OCI-LY7 (cell line): ENCODE data around the gene RIF1. TPM values are rescaled to one million over a fixed set of nuclear protein-coding genes. Genes with fewer than 3 reads are reported as not detected.

Experiments
- BruUV-seq: library from RNA; stranded (reverse); fragments of 400-500 nt; replicated peaks from 2 replicates; lab custom pipeline; 2021; lab: Mats Ljungman, UMichigan
- CTCF ChIA-PET: fragments of 300-600 bp; sonication (Branson Sonifier 250); formaldehyde crosslinking; loops from one replicate; lab custom pipeline; 2022; ENCODE audit warnings: antibody characterized with exemption; ENCODE audit not compliant: unreplicated experiment; lab: Charles Lee
- POLR2A ChIA-PET: fragments of 300-600 bp; sonication (Branson Sonifier 250); formaldehyde crosslinking; loops from one replicate; lab custom pipeline; 2022; ENCODE audit warnings: antibody characterized with exemption; lab: Charles Lee
- DNase-seq: peaks from one replicate; pipeline ENCODE4 v3.0.0-alpha.2; 2015; ENCODE audit warnings: low spot score
- H2AFZ ChIP-seq: fragments of 200-600 bp; sonication (generic), shearing (Covaris generic); 2 replicates; pipeline ENCODE4 v1.6.1; 2014; ENCODE audit warnings: mild to moderate bottlenecking, antibody characterized with exemption, low read length, moderate library complexity
- H3K27ac ChIP-seq: fragments of 200-600 bp; sonication (generic); 2 replicates; pipeline ENCODE4 v1.5.1; 2014; ENCODE audit warnings: mixed run types, low read depth, mild to moderate bottlenecking, moderate library complexity, low read length, inconsistent platforms; ENCODE audit not compliant: poor library complexity, severe bottlenecking
- H3K36me3 ChIP-seq: fragments of 200-600 bp; sonication (generic); 2 replicates; pipeline ENCODE4 v1.6.1; 2014; ENCODE audit warnings: mild to moderate bottlenecking, antibody characterized with exemption, low read length, moderate library complexity, mixed read lengths; ENCODE audit not compliant: insufficient read depth
- H3K4me1 ChIP-seq: fragments of 200-600 bp; sonication (generic); 2 replicates; pipeline ENCODE4 v1.5.1; 2014; ENCODE audit warnings: mild to moderate bottlenecking, low read length; ENCODE audit not compliant: insufficient read depth, poor library complexity, severe bottlenecking
- H3K4me2 ChIP-seq: fragments of 200-600 bp; sonication (generic); 2 replicates; pipeline ENCODE4 v1.6.1; 2014; ENCODE audit warnings: mild to moderate bottlenecking, low read length
- H3K4me3 ChIP-seq: fragments of 200-600 bp; sonication (generic); 2 replicates; pipeline ENCODE4 v1.5.1; 2014; ENCODE audit warnings: mild to moderate bottlenecking, low read depth, low read length; ENCODE audit not compliant: poor library complexity, severe bottlenecking
- H3K79me2 ChIP-seq: fragments of 200-600 bp; sonication (generic); 2 replicates; pipeline ENCODE4 v1.6.1; 2016; ENCODE audit warnings: low read depth, mild to moderate bottlenecking, low read length, moderate library complexity, mixed read lengths; ENCODE audit not compliant: insufficient read depth
- H3K9me2 ChIP-seq: fragments of 200-600 bp; sonication (generic); 2 replicates; pipeline ENCODE4 v1.6.1; 2016; ENCODE audit warnings: mild to moderate bottlenecking, low read length, mixed read lengths; ENCODE audit not compliant: insufficient read depth
- H3K9me3 ChIP-seq: fragments of 200-600 bp; sonication (generic); 2 replicates; pipeline ENCODE4 v1.6.1; 2014; ENCODE audit warnings: mild to moderate bottlenecking, mixed run types, low read length, mixed read lengths
- H4K20me1 ChIP-seq: fragments of 200-600 bp; sonication (generic); 2 replicates; pipeline ENCODE4 v1.6.1; 2014; ENCODE audit warnings: mild to moderate bottlenecking, antibody characterized with exemption, low read length, moderate library complexity, mixed read lengths; ENCODE audit not compliant: insufficient read depth
- EZH2phosphoT487 ChIP-seq: fragments of 200-600 bp; sonication (generic); IDR thresholded peaks from 2 replicates; pipeline ENCODE4 v1.6.1; 2018; ENCODE audit warnings: low read depth, borderline replicate concordance, mild to moderate bottlenecking, mixed run types, antibody characterized with exemption, low read length, moderate library complexity, mixed read lengths
- intact Hi-C: fragments of 100-400 bp; cut with micrococcal nuclease; formaldehyde crosslinking; loops from one replicate; pipeline ENCODE4 v1.10.0; 2022; ENCODE audit not compliant: unreplicated experiment
- total RNA-seq, 2 experiments: library from RNA; depleted of rRNA in 1 of 2; stranded (reverse); fragments of >200 nt in 1 of 2; shearing (Covaris generic) in 1 of 2; gene quantifications; 2 replicates each; pipeline ENCODE4 v1.2.3, GENCODE V29; 2014 to 2022
- TF ChIP-seq, protein P1 (sequence below): fragments of 200-600 bp; sonication (generic); conservative IDR thresholded peaks from 2 replicates; pipeline ENCODE4 v1.5.1; 2014; ENCODE audit warnings: mild to moderate bottlenecking, antibody characterized with exemption, low read length, moderate library complexity, mixed read lengths

RIF1 gene
- total RNA-seq, 2 experiments from 2014 or later, result 45.3 to 71.4 TPM

DNA sequence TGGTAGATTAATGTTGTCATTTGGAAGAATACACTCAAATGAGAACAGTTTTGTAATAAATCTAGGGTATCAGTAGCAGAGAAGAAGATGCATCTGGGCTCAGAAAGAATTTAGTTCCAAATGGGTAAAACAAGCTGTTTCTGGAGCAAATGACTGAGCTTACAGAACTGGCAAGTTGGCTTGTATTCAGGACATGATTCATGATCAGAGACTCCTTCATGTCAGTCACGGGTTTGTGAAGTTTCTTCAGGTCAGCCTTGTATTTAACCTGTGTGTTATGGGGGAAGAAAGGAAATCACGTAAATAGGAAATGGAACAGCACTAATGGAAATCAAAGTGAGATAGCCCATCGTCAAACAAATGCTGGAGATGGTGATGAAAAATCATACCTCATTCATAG lies 109.1 kb downstream of the RIF1 start:
- no peaks in the 10 kb centered on the region for H3K36me3 ChIP-seq
- DNase-seq, result no peak
- H3K4me1 ChIP-seq, result no peaks in the 10 kb centered on the region
- H3K4me2 ChIP-seq, result no peak overlapping the region
- no peaks in the 10 kb centered on the region for H3K79me2 ChIP-seq
- no peak overlapping the region for H2AFZ ChIP-seq
- no peaks in the 10 kb centered on the region for H3K9me2 ChIP-seq
- ChIA-PET POLR2A (no interaction called here), CTCF (no interaction called here)
- no peak overlapping the region for H3K27ac ChIP-seq
- no peaks in the 10 kb centered on the region for H4K20me1 ChIP-seq
- BruUV-seq, result no TSS peak
- TF ChIP-seq, protein P1, sequence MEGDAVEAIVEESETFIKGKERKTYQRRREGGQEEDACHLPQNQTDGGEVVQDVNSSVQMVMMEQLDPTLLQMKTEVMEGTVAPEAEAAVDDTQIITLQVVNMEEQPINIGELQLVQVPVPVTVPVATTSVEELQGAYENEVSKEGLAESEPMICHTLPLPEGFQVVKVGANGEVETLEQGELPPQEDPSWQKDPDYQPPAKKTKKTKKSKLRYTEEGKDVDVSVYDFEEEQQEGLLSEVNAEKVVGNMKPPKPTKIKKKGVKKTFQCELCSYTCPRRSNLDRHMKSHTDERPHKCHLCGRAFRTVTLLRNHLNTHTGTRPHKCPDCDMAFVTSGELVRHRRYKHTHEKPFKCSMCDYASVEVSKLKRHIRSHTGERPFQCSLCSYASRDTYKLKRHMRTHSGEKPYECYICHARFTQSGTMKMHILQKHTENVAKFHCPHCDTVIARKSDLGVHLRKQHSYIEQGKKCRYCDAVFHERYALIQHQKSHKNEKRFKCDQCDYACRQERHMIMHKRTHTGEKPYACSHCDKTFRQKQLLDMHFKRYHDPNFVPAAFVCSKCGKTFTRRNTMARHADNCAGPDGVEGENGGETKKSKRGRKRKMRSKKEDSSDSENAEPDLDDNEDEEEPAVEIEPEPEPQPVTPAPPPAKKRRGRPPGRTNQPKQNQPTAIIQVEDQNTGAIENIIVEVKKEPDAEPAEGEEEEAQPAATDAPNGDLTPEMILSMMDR, result no peak
- no peak for TF ChIP-seq EZH2phosphoT487
- no peaks in the 10 kb centered on the region for H3K9me3 ChIP-seq
- H3K4me3 ChIP-seq, result no peak overlapping the region
- intact Hi-C loops, result no loop called here

DNA sequence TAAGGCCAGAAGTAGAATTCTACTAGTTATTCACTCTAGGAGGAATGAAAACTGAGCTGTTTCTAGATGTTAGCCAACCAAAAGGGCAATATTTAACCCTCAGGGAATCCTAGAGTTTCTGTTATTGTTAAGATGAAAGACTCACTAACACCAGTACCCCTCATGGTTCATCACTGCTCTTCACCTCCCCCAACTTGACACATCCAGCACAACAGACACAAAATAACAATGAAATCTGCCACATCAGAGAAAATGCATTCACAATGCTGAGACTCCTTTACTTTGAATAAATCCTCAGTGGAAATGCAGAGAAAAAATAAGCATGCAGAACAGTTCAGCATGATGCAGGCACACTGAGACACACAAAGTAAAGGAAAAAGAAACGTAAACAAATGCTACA lies 111.3 kb downstream of the RIF1 start:
- Histone ChIP-seq H3K4me2 (no peak overlapping the region), H2AFZ (no peak overlapping the region), H3K4me3 (no peak overlapping the region), H3K9me3 (no peaks in the 10 kb centered on the region), H4K20me1 (no peaks in the 10 kb centered on the region), H3K79me2 (no peaks in the 10 kb centered on the region), H3K27ac (no peak overlapping the region), H3K36me3 (no peaks in the 10 kb centered on the region), H3K9me2 (no peaks in the 10 kb centered on the region), H3K4me1 (no peaks in the 10 kb centered on the region)
- POLR2A ChIA-PET, result no interaction called here
- no TSS peak for BruUV-seq
- CTCF ChIA-PET, result no interaction called here
- intact Hi-C loops, result no loop called here
- TF ChIP-seq, protein P1, result no peak
- no peak for TF ChIP-seq EZH2phosphoT487
- DNase-seq, result no peak

DNA sequence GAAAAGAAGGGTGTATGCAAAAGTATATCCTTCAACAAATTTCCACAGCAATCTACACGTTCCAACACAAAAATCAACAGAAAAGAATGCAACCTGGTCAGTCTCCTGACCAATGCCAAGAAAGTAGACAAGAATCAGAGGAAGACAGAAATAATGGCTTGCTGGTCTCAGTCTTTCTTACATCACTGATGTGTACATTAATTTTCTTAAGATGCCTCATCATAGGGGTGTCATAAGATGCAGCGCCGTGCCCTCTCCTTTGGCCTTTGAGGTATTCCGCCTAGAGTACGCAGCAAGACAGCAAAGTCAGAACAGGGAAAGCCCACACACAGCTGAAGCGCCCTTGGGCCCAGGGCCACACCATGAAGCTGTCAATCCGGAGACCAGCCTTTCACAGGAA lies 112.9 kb downstream of the RIF1 start:
- TF ChIP-seq, protein P1, result no peak
- TF ChIP-seq EZH2phosphoT487, result no peak
- no TSS peak for BruUV-seq
- Histone ChIP-seq H3K4me1 (no peaks in the 10 kb centered on the region), H3K9me3 (no peaks in the 10 kb centered on the region), H3K9me2 (no peaks in the 10 kb centered on the region), H3K4me2 (no peak overlapping the region), H3K36me3 (no peaks in the 10 kb centered on the region), H3K27ac (no peak overlapping the region), H4K20me1 (no peaks in the 10 kb centered on the region), H3K4me3 (no peak overlapping the region), H2AFZ (no peak overlapping the region), H3K79me2 (no peaks in the 10 kb centered on the region)
- intact Hi-C loops, result no loop called here
- CTCF ChIA-PET, result no interaction called here
- no peak for DNase-seq
- POLR2A ChIA-PET, result interaction anchor here (1.2 kb wide), 1 partner anchor 21 kb away, joined by 3 read pairs; no protein-coding TSS in a partner anchor
